ENCODE data around the gene STK32C.

GRCh38 chr10:132347211-132347930, 39.6 kb upstream of the STK32C start:
- no peak for TF ChIP-seq CTCF (IDR thresholded peaks at IDR 0.05)
- TF ChIP-seq POLR2A (IDR thresholded peaks at IDR 0.05): no peak
